OCI-LY3 (cell line): ENCODE measurements around the gene PEDS1.

ENCODE experiments used
- H2AFZ ChIP-seq: fragments of 200-600, 300-600 bp; shearing (Covaris generic); 2 replicates; pipeline ENCODE4 v1.6.0; 2014; ENCODE audit warnings: antibody characterized with exemption, low read depth, low read length
- H3K27ac ChIP-seq: fragments of 200-600, 300-600 bp; sonication (generic); 2 replicates; pipeline ENCODE4 v1.5.1; 2014; ENCODE audit warnings: mild to moderate bottlenecking, low read length, moderate library complexity, mixed read lengths
- H3K27me3 ChIP-seq: fragments of 200-600, 300-600 bp; sonication (generic); 2 replicates; pipeline ENCODE4 v1.6.1; 2014; ENCODE audit warnings: low read depth, low read length, mixed read lengths
- H3K36me3 ChIP-seq: fragments of 200-600, 300-600 bp; sonication (generic); replicated peaks from 2 replicates; pipeline ENCODE3; 2014; ENCODE audit warnings: low read depth, low read length, mixed read lengths
- H3K4me1 ChIP-seq: fragments of 300-600, 200-600 bp; sonication (generic); 2 replicates; pipeline ENCODE4 v1.6.1; 2014; ENCODE audit warnings: low read length, mixed read lengths
- H3K4me2 ChIP-seq: fragments of 200-600, 300-600 bp; sonication (generic); 2 replicates; pipeline ENCODE4 v1.6.1; 2014; ENCODE audit warnings: low read length, mixed read lengths
- H3K4me3 ChIP-seq: fragments of 300-600, 200-600 bp; sonication (generic); 2 replicates; pipeline ENCODE4 v1.5.1; 2014; ENCODE audit warnings: antibody characterized with exemption, mild to moderate bottlenecking, low read length, moderate library complexity
- H3K79me2 ChIP-seq: fragments of 300-600, 200-600 bp; shearing (Covaris generic); 2 replicates; pipeline ENCODE4 v1.6.1; 2014; ENCODE audit warnings: mild to moderate bottlenecking, low read length, mixed read lengths
- H3K9ac ChIP-seq: fragments of 300-600, 200-600 bp; shearing (Covaris generic); 2 replicates; pipeline ENCODE4 v1.6.0; 2014; ENCODE audit warnings: mild to moderate bottlenecking, low read length, moderate library complexity
- H3K9me3 ChIP-seq: fragments of 200-600, 300-600 bp; shearing (Covaris generic); 2 replicates; pipeline ENCODE4 v1.6.1; 2014; ENCODE audit warnings: low read length, mixed read lengths; ENCODE audit not compliant: insufficient read depth
- H4K20me1 ChIP-seq: fragments of 200-600, 300-600 bp; sonication (generic); 2 replicates; pipeline ENCODE4 v1.6.1; 2016; ENCODE audit warnings: low read length, mixed read lengths; ENCODE audit not compliant: insufficient read depth
- EZH2phosphoT487 ChIP-seq: fragments of 200-600 bp; shearing (Covaris generic); IDR thresholded peaks from 2 replicates; pipeline ENCODE4 v1.6.1; 2018; ENCODE audit warnings: antibody characterized with exemption, mixed run types, low read depth
- TF ChIP-seq, protein P1 (sequence below): fragments of 200-600, 300-600 bp; sonication (generic); IDR thresholded peaks from 2 replicates; pipeline ENCODE4 v1.5.1; 2014; ENCODE audit warnings: antibody characterized with exemption, low read length, low read depth

PEDS1 gene

DNA sequence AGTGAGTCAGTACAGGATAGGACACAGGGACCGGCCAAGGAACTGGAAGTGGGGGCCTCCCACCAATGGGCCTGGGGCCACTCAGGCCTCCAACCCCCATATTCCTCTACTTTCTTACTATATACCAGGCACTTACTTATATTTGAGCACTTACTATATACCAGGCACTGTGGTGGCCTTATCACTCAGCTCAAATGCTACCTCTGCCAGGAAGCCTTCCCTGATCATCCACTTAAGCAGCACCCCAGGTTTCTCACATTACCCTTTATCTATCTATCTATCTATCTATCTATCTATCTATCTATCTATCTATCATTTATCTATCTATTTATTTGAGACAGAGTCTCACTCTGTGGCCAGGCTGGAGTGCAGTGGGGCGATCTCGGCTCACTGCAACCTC, 28.2 kb downstream of the PEDS1 start:
- H3K4me3 ChIP-seq = no peak overlapping the region
- TF ChIP-seq, protein P1, sequence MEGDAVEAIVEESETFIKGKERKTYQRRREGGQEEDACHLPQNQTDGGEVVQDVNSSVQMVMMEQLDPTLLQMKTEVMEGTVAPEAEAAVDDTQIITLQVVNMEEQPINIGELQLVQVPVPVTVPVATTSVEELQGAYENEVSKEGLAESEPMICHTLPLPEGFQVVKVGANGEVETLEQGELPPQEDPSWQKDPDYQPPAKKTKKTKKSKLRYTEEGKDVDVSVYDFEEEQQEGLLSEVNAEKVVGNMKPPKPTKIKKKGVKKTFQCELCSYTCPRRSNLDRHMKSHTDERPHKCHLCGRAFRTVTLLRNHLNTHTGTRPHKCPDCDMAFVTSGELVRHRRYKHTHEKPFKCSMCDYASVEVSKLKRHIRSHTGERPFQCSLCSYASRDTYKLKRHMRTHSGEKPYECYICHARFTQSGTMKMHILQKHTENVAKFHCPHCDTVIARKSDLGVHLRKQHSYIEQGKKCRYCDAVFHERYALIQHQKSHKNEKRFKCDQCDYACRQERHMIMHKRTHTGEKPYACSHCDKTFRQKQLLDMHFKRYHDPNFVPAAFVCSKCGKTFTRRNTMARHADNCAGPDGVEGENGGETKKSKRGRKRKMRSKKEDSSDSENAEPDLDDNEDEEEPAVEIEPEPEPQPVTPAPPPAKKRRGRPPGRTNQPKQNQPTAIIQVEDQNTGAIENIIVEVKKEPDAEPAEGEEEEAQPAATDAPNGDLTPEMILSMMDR = no peak
- TF ChIP-seq EZH2phosphoT487 = no peak
- no peaks in the 10 kb centered on the region for H4K20me1 ChIP-seq
- H3K9ac ChIP-seq = no peak overlapping the region
- no peak overlapping the region for H3K27ac ChIP-seq
- H3K79me2 ChIP-seq = no peaks in the 10 kb centered on the region
- no peak overlapping the region for H2AFZ ChIP-seq
- no peaks in the 10 kb centered on the region for H3K27me3 ChIP-seq
- peaks cover 36% of the 10 kb centered on the region for H3K36me3 ChIP-seq
- peaks cover 18% of the 10 kb centered on the region for H3K4me1 ChIP-seq
- no peaks in the 10 kb centered on the region for H3K9me3 ChIP-seq
- no peak overlapping the region for H3K4me2 ChIP-seq

DNA sequence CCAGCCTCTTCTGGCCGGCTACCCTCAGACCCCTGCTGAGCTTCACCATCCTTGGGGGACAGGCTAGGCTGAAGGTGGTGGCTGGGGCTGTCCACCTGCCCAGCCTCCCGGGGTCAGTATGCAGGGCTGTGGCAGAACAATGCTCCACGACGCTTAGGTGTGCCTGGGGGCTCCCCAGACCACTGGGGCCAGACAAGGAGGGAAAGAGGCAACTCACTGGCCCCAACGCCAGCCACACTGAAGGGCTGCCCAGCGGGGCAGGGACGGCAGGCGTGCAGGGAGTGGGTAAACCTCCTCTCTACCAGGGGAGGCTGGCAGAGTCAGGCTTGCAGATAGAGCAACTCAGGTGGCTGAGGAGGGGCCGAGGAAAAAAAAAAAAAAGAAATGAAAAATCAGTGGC, 29.0 kb downstream of the PEDS1 start:
- no peaks in the 10 kb centered on the region for H4K20me1 ChIP-seq
- no peaks in the 10 kb centered on the region for H3K9me3 ChIP-seq
- peaks cover 18% of the 10 kb centered on the region for H3K4me1 ChIP-seq
- H3K4me3 ChIP-seq = no peak overlapping the region
- peaks cover 32% of the 10 kb centered on the region for H3K36me3 ChIP-seq
- no peak overlapping the region for H2AFZ ChIP-seq
- H3K27ac ChIP-seq = no peak overlapping the region
- H3K27me3 ChIP-seq = no peaks in the 10 kb centered on the region
- no peaks in the 10 kb centered on the region for H3K79me2 ChIP-seq
- H3K4me2 ChIP-seq = no peak overlapping the region
- no peak for TF ChIP-seq EZH2phosphoT487
- TF ChIP-seq, protein P1 = no peak
- H3K9ac ChIP-seq = no peak overlapping the region

DNA sequence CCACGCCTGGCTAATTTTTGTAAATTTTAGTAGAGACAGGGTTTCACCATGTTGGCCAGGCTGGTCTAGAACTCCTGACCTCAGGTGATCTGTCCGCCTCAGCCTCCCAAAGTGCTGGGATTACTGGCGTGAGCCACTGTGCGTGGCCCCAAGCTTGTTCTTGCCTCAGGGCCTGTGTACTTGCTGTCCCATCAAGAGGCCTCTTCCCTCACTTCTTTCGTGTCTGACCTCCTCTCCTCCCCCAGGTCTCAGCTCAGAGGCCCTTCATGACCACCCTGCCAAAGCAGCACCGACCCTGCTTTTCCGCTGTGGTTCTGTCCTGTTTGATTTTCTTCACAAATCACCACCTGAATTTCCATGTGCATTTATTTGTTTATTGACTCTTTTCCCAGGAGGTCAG, 30.1 kb downstream of the PEDS1 start:
- no peaks in the 10 kb centered on the region for H3K27me3 ChIP-seq
- H3K4me1 ChIP-seq = peaks cover 18% of the 10 kb centered on the region
- H3K4me3 ChIP-seq = no peak overlapping the region
- H4K20me1 ChIP-seq = no peaks in the 10 kb centered on the region
- no peaks in the 10 kb centered on the region for H3K9me3 ChIP-seq
- H3K79me2 ChIP-seq = no peaks in the 10 kb centered on the region
- no peak overlapping the region for H3K9ac ChIP-seq
- no peak overlapping the region for H3K4me2 ChIP-seq
- H2AFZ ChIP-seq = no peak overlapping the region
- H3K27ac ChIP-seq = no peak overlapping the region
- H3K36me3 ChIP-seq = peaks cover 21% of the 10 kb centered on the region
- TF ChIP-seq, protein P1 = no peak
- TF ChIP-seq EZH2phosphoT487 = no peak

DNA sequence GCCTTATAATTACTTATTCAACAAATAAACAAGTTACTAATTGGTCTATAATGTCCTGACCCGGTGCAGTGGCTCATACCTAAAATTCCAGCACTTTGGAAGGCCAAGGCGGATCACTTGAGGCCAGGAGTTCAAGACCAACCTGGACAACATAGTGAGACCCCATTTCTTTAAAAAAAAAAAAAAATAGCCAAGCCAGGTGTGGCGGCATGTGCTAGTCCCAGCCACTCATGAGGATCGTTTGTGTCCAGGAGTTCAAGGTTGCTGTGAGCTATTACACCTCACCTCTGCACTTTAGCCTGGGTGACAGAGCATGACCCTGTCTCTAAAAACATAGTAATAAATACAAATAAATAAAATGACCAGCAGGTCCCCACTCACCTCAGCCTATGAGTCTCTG, 30.8 kb downstream of the PEDS1 start:
- TF ChIP-seq, protein P1 = no peak
- no peak for TF ChIP-seq EZH2phosphoT487
- Histone ChIP-seq H2AFZ (no peak overlapping the region), H3K4me3 (no peak overlapping the region), H3K9ac (no peak overlapping the region), H3K4me2 (no peak overlapping the region), H4K20me1 (no peaks in the 10 kb centered on the region), H3K9me3 (no peaks in the 10 kb centered on the region), H3K4me1 (peaks cover 18% of the 10 kb centered on the region), H3K27me3 (no peaks in the 10 kb centered on the region), H3K36me3 (peaks cover 15% of the 10 kb centered on the region), H3K79me2 (no peaks in the 10 kb centered on the region), H3K27ac (no peak overlapping the region)
